Measurements from ENCODE around the gene OPHN1. TPM values are rescaled to one million over a fixed set of nuclear protein-coding genes. Genes with fewer than 3 reads are reported as not detected.

OPHN1 gene
- total RNA-seq, 2 experiments from 2014 or later: not detected

DNA sequence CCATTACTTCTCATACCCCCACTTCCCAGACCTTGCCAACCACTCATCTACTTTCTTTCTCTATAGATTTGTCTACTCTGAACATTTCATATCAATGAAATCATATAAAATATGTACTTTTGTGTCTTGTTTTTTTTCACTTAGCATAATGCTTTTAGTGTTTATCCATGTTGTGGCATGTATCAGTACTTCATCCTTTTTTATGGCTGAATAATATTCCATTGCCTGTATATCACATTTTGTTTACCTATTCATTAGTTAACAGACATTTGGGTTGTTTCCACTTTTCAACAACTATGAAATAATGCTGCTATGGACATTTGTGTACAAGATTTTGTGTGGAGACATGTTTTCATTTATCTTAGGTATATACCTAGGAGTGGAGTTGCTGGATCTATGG, 324.1 kb downstream of the OPHN1 start:
- TF ChIP-seq, protein P1, sequence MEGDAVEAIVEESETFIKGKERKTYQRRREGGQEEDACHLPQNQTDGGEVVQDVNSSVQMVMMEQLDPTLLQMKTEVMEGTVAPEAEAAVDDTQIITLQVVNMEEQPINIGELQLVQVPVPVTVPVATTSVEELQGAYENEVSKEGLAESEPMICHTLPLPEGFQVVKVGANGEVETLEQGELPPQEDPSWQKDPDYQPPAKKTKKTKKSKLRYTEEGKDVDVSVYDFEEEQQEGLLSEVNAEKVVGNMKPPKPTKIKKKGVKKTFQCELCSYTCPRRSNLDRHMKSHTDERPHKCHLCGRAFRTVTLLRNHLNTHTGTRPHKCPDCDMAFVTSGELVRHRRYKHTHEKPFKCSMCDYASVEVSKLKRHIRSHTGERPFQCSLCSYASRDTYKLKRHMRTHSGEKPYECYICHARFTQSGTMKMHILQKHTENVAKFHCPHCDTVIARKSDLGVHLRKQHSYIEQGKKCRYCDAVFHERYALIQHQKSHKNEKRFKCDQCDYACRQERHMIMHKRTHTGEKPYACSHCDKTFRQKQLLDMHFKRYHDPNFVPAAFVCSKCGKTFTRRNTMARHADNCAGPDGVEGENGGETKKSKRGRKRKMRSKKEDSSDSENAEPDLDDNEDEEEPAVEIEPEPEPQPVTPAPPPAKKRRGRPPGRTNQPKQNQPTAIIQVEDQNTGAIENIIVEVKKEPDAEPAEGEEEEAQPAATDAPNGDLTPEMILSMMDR (IDR thresholded peaks at IDR 0.05): no peak
- Mint-ChIP-seq H3K4me1 (ENCODE audit: low read depth) (no peaks in the 10 kb centered on the region), H3K36me3 (ENCODE audit: low read depth) (no peaks in the 10 kb centered on the region), H3K27ac (no peak overlapping the region), H3K27me3 (no peaks in the 10 kb centered on the region), H3K9me3 (no peaks in the 10 kb centered on the region), H3K4me3 (no peak overlapping the region)
- Histone ChIP-seq H3K4me1 (ENCODE audit: insufficient read depth, low read length) (no peaks in the 10 kb centered on the region), H3K36me3 (ENCODE audit: insufficient read depth, low read length) (no peaks in the 10 kb centered on the region), H3K4me3 (ENCODE audit: low read length) (no peak overlapping the region), H3K27me3 (ENCODE audit: control insufficient read depth in 1 of 2, insufficient read depth in 2 of 2, low read length in 2 of 2) (no peaks in the 10 kb centered on the region), H3K9me3 (ENCODE audit: control insufficient read depth in 1 of 2, insufficient read depth in 1 of 2, low read length in 2 of 2) (no peaks in the 10 kb centered on the region), H3K27ac (ENCODE audit: low read depth in 1 of 2, low read length in 2 of 2) (no peak overlapping the region)
- ChIA-PET CTCF (interaction anchor here (1.0 kb wide), 1 partner anchor 13 kb away, joined by 3 read pairs; no protein-coding TSS in a partner anchor), POLR2A (no interaction called here)
- DNase-seq (no peak), ATAC-seq (ENCODE audit: poor library complexity) (no peak)
- intact Hi-C loops (cut with DNase I, micrococcal nuclease): no loop called here

DNA sequence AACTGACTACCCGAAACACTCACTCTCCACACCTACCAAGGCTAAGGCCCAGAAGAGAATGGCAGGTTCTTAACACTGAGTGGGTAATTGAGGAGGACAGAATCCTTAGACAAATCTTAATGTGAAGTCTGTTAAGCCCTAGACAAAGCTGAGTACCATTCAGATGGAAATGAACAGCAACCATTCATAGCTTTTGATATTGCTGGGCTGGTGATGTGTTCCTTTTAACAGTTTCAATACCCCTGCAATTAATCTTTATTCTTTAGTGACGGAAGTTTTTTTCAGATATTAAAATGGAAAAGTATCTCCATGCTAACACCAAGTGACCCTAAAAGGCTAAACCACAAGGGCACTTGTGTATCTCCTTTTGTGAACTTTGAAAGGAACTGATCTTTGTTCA, 334.9 kb downstream of the OPHN1 start:
- H3K27ac Mint-ChIP-seq: no peak overlapping the region
- no peak overlapping the region for H3K4me3 Mint-ChIP-seq
- Histone ChIP-seq H3K4me1 (ENCODE audit: insufficient read depth, low read length) (no peaks in the 10 kb centered on the region), H3K9me3 (ENCODE audit: control insufficient read depth in 1 of 2, insufficient read depth in 1 of 2, low read length in 2 of 2) (no peaks in the 10 kb centered on the region), H3K36me3 (ENCODE audit: insufficient read depth, low read length) (no peaks in the 10 kb centered on the region), H3K27me3 (ENCODE audit: control insufficient read depth in 1 of 2, insufficient read depth in 2 of 2, low read length in 2 of 2) (no peaks in the 10 kb centered on the region), H3K4me3 (ENCODE audit: low read length) (no peak overlapping the region), H3K27ac (ENCODE audit: low read depth in 1 of 2, low read length in 2 of 2) (no peak overlapping the region)
- no peaks in the 10 kb centered on the region for H3K4me1 Mint-ChIP-seq (ENCODE audit: low read depth)
- no peaks in the 10 kb centered on the region for H3K27me3 Mint-ChIP-seq
- no peaks in the 10 kb centered on the region for H3K9me3 Mint-ChIP-seq
- intact Hi-C loops (cut with DNase I, micrococcal nuclease): no loop called here
- DNase-seq (no peak), ATAC-seq (ENCODE audit: poor library complexity) (no peak)
- no peaks in the 10 kb centered on the region for H3K36me3 Mint-ChIP-seq (ENCODE audit: low read depth)
- CTCF ChIA-PET: no interaction called here
- POLR2A ChIA-PET: no interaction called here
- TF ChIP-seq, protein P1 (IDR thresholded peaks at IDR 0.05): no peak

DNA sequence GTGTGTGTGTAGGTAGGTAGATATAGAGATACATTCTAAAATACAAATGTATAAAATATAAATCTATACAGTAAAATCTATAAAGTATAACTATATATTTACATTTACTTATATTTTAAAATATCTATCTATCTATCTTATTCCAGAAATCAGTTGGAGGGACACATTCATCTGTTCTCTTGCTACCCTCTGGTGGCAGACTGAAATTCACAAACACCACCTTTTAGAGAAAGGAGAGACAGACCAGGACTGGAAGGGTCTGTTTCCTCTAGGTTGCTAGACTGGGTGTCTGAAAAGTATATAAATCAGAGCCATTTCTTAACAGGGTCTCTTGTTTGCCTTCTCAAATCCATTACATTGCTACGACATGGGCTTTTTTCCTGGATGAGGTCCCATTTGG, 343.0 kb downstream of the OPHN1 start:
- no peak overlapping the region for H3K4me3 Mint-ChIP-seq
- Histone ChIP-seq H3K27ac (ENCODE audit: low read depth in 1 of 2, low read length in 2 of 2) (no peak overlapping the region), H3K36me3 (ENCODE audit: insufficient read depth, low read length) (no peaks in the 10 kb centered on the region), H3K4me1 (ENCODE audit: insufficient read depth, low read length) (no peaks in the 10 kb centered on the region), H3K4me3 (ENCODE audit: low read length) (no peak overlapping the region), H3K9me3 (ENCODE audit: control insufficient read depth in 1 of 2, insufficient read depth in 1 of 2, low read length in 2 of 2) (no peaks in the 10 kb centered on the region), H3K27me3 (ENCODE audit: control insufficient read depth in 1 of 2, insufficient read depth in 2 of 2, low read length in 2 of 2) (no peaks in the 10 kb centered on the region)
- TF ChIP-seq, protein P1 (IDR thresholded peaks at IDR 0.05): no peak
- no peaks in the 10 kb centered on the region for H3K4me1 Mint-ChIP-seq (ENCODE audit: low read depth)
- DNase-seq: no peak
- H3K27ac Mint-ChIP-seq: no peak overlapping the region
- intact Hi-C loops (cut with DNase I, micrococcal nuclease): no loop called here
- H3K36me3 Mint-ChIP-seq (ENCODE audit: low read depth): no peaks in the 10 kb centered on the region
- no peaks in the 10 kb centered on the region for H3K27me3 Mint-ChIP-seq
- ATAC-seq (ENCODE audit: poor library complexity): no peak
- POLR2A ChIA-PET: no interaction called here
- CTCF ChIA-PET: no interaction called here
- H3K9me3 Mint-ChIP-seq: no peaks in the 10 kb centered on the region
